ENCODE measurements around the gene TMEM156. TPM values are rescaled to one million over a fixed set of nuclear protein-coding genes. Genes with fewer than 3 reads are reported as not detected.

Gene TMEM156
- total RNA-seq, 1 donor from 2014 or later: not detected

DNA sequence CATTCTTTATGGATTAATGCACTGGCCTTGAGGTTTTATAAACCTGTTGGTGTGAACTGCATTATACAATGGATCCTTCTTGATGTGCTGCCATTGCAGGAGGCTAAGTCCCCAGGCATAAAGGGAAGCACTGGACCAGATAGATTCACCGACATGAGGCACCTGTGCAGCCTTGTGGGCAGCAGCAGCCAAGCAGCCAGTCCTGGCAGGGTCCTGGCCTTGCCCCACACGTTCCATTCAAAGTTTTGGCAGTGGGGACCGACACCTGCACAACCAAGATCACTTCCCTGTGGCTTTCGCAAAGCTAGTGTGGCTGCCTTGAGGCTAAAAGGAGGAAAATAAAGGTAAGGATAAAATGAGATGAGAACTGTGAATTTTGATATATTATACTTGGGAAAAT lies 53.1 kb downstream of the TMEM156 start:
- no peak for DNase-seq
- Histone ChIP-seq H3K9me3 (replicated peaks) (no peaks in the 10 kb centered on the region), H3K27ac (replicated peaks) (no peak overlapping the region), H3K4me3 (no peak overlapping the region), H3K27me3 (ENCODE audit: low read depth) (no peaks in the 10 kb centered on the region), H3K4me1 (no peaks in the 10 kb centered on the region), H3K36me3 (no peaks in the 10 kb centered on the region)
- intact Hi-C loops (cut with micrococcal nuclease): no loop called here
- no peak for TF ChIP-seq CTCF (IDR thresholded peaks at IDR 0.05; ENCODE audit: borderline replicate concordance)

DNA sequence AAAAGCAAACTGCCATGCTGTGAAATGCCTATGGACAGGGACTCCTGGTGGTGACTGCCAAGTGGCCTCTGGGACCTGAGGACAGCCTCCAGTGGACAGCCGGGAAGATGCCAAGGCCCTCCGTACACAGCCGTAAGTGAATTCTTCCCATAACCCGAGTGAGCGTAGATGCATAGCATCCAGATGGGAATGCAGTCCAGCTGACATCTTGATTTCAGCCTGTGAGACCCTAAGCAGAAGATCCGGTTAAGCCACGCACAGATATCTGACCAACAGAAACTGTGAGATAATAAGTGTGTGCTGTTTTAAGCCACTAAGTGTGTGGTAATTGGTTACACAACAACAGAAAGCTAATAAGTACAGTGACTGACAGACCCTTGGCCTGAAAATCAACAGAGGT lies 55.9 kb downstream of the TMEM156 start:
- Histone ChIP-seq H3K4me1 (no peaks in the 10 kb centered on the region), H3K27me3 (ENCODE audit: low read depth) (no peaks in the 10 kb centered on the region), H3K9me3 (replicated peaks) (no peaks in the 10 kb centered on the region), H3K36me3 (no peaks in the 10 kb centered on the region), H3K27ac (replicated peaks) (no peak overlapping the region), H3K4me3 (no peak overlapping the region)
- intact Hi-C loops (cut with micrococcal nuclease): no loop called here
- DNase-seq: no peak
- no peak for TF ChIP-seq CTCF (IDR thresholded peaks at IDR 0.05; ENCODE audit: borderline replicate concordance)

DNA sequence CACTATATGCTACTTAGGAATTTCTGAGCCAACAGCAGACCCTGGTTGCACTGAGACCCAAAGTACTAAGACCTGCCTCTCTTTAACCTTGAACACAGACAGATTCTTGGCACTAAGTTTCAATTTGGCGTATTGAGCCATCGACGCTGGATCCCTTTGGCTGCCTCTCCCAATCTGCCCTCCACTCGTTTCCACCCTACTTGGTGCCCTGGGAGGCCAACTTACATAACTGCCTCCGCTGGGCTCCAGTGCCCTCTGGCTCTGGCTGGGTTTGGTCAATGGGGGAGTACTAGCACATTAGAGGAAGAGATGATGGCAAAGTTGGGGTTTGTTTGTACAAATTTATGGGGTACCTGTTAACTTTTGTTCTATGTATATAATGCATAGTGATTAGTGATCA lies 63.5 kb downstream of the TMEM156 start:
- Histone ChIP-seq H3K4me3 (no peak overlapping the region), H3K27me3 (ENCODE audit: low read depth) (no peaks in the 10 kb centered on the region), H3K9me3 (replicated peaks) (no peaks in the 10 kb centered on the region), H3K27ac (replicated peaks) (no peak overlapping the region), H3K4me1 (no peaks in the 10 kb centered on the region), H3K36me3 (no peaks in the 10 kb centered on the region)
- intact Hi-C loops (cut with micrococcal nuclease): no loop called here
- TF ChIP-seq CTCF (IDR thresholded peaks at IDR 0.05; ENCODE audit: borderline replicate concordance): no peak
- DNase-seq: no peak

- no peaks in the 10 kb centered on the region for H3K27me3 ChIP-seq (ENCODE audit: low read depth)
- H3K4me1 ChIP-seq: no peaks in the 10 kb centered on the region
- peak overlapping the region; percentile 23 for H3K27ac ChIP-seq (replicated peaks)
- intact Hi-C loops (cut with micrococcal nuclease): no loop called here
- no peak for TF ChIP-seq CTCF (IDR thresholded peaks at IDR 0.05; ENCODE audit: borderline replicate concordance)
- no peak for DNase-seq
- no peaks in the 10 kb centered on the region for H3K36me3 ChIP-seq
- no peak overlapping the region for H3K4me3 ChIP-seq
- no peaks in the 10 kb centered on the region for H3K9me3 ChIP-seq (replicated peaks)
Observed at GRCh38 chr4:38967260-38968095, 64.7 kb downstream of the TMEM156 start.

DNA sequence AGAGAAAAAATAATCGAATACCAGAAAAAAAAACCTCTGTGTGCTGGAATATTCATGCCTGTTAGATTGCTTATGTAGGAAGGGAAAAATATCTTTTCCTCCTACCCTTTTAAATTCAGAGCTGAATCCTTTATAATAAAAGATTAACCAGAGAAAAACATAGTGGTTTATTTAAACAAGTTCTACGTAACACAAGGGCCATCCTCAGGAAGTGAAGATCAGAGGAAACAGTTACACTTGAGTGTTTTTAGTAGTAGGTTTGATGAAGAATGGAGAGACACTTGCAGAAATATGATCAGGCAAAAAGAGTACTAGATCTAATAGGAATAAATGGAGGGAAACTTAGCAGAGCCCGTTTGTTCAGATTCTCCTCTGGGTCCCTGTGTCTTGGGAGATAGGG lies 66.3 kb downstream of the TMEM156 start:
- intact Hi-C loops (cut with micrococcal nuclease): no loop called here
- Histone ChIP-seq H3K27me3 (ENCODE audit: low read depth) (no peaks in the 10 kb centered on the region), H3K27ac (replicated peaks) (no peak overlapping the region), H3K36me3 (no peaks in the 10 kb centered on the region), H3K4me3 (no peak overlapping the region), H3K4me1 (no peaks in the 10 kb centered on the region), H3K9me3 (replicated peaks) (no peaks in the 10 kb centered on the region)
- no peak for TF ChIP-seq CTCF (IDR thresholded peaks at IDR 0.05; ENCODE audit: borderline replicate concordance)
- DNase-seq: no peak

Data from left ventricle myocardium inferior (tissue), 1 donor.